Measurements from ENCODE around the gene BBC3. TPM values are rescaled to one million over a fixed set of nuclear protein-coding genes. Genes with fewer than 3 reads are reported as not detected.

BBC3 gene
- total RNA-seq, 1 donor from 2014 or later: 54.6 TPM

GRCh38 chr19:47172666-47173455 is 58.1 kb downstream of the BBC3 start:
- H3K36me3 Mint-ChIP-seq (ENCODE audit: low read depth, unreplicated experiment): peaks cover 33% of the 10 kb centered on the region

More at GRCh38 chr19:47172666-47173455, 58.1 kb downstream of the BBC3 start:
- no peaks in the 10 kb centered on the region for H3K27me3 Mint-ChIP-seq (ENCODE audit: low read depth, unreplicated experiment)
- TF ChIP-seq, protein P1, sequence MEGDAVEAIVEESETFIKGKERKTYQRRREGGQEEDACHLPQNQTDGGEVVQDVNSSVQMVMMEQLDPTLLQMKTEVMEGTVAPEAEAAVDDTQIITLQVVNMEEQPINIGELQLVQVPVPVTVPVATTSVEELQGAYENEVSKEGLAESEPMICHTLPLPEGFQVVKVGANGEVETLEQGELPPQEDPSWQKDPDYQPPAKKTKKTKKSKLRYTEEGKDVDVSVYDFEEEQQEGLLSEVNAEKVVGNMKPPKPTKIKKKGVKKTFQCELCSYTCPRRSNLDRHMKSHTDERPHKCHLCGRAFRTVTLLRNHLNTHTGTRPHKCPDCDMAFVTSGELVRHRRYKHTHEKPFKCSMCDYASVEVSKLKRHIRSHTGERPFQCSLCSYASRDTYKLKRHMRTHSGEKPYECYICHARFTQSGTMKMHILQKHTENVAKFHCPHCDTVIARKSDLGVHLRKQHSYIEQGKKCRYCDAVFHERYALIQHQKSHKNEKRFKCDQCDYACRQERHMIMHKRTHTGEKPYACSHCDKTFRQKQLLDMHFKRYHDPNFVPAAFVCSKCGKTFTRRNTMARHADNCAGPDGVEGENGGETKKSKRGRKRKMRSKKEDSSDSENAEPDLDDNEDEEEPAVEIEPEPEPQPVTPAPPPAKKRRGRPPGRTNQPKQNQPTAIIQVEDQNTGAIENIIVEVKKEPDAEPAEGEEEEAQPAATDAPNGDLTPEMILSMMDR (IDR thresholded peaks at IDR 0.05; ENCODE audit: insufficient read depth, low read depth, low read length): no peak
- TF ChIP-seq EZH2 (IDR thresholded peaks at IDR 0.05; ENCODE audit: insufficient read depth, low read length): no peak
- no peak overlapping the region for H3K4me3 Mint-ChIP-seq (ENCODE audit: unreplicated experiment)
- Histone ChIP-seq H3K4me1 (ENCODE audit: insufficient read depth, low read length) (peaks cover 25% of the 10 kb centered on the region), H3K79me2 (ENCODE audit: insufficient read depth, low read length) (peaks cover 29% of the 10 kb centered on the region), H3K4me3 (ENCODE audit: insufficient read depth, low read depth, low read length) (no peak overlapping the region), H3K4me2 (ENCODE audit: low read length) (no peak overlapping the region), H3K36me3 (ENCODE audit: insufficient read depth, low read length) (peaks cover 37% of the 10 kb centered on the region), H2AFZ (ENCODE audit: low read depth, low read length) (no peak overlapping the region), H3K9me3 (ENCODE audit: insufficient read depth, low read depth, low read length) (no peaks in the 10 kb centered on the region), H4K20me1 (ENCODE audit: insufficient read depth, low read length) (peaks cover 41% of the 10 kb centered on the region), H3K27me3 (ENCODE audit: insufficient read depth, low read length) (no peaks in the 10 kb centered on the region), H3K9ac (ENCODE audit: low read length) (no peak overlapping the region), H3K27ac (ENCODE audit: low read depth, low read length) (no peak overlapping the region)
- peaks cover 12% of the 10 kb centered on the region for H3K4me1 Mint-ChIP-seq (ENCODE audit: low read depth, unreplicated experiment)
- H3K27ac Mint-ChIP-seq (ENCODE audit: unreplicated experiment): no peak overlapping the region
- no peaks in the 10 kb centered on the region for H3K9me3 Mint-ChIP-seq (ENCODE audit: unreplicated experiment)
- DNase-seq (ENCODE audit: low read depth) (no peak), FAIRE-seq (no peak)

Small RNA genes within 50 kb of the gene (microRNA-seq; reads per million reads assigned to microRNA genes)
- gene MIR3190: not detected
- not detected for gene MIR3191

Other genes with a start within 250 kb of the BBC3 start
- 2.5 and 3.6 TPM in 2 replicates for gene NPAS1, start 211.4 kb downstream of the BBC3 start, total RNA-seq
- gene TMEM160, start 182.6 kb downstream of the BBC3 start, total RNA-seq: 36.5 and 39.9 TPM in 2 replicates
- 36.6 and 42.3 TPM in 2 replicates for gene ZC3H4, start 117.4 kb downstream of the BBC3 start, total RNA-seq
- 107 and 133 TPM in 2 replicates for gene SAE1, start 100.4 kb downstream of the BBC3 start, total RNA-seq
- gene CCDC9, start 25.3 kb upstream of the BBC3 start, total RNA-seq: 44.6 and 45.5 TPM in 2 replicates
- gene INAFM1, start 43.7 kb upstream of the BBC3 start, total RNA-seq: 23.6 and 25.7 TPM in 2 replicates
- gene C5AR1, start 78.7 kb upstream of the BBC3 start, total RNA-seq: 4.6 and 5.2 TPM in 2 replicates
- not detected in 2 replicates for gene C5AR2, start 101.0 kb upstream of the BBC3 start, total RNA-seq
- 13.9 and 17.7 TPM in 2 replicates for gene DHX34, start 118.1 kb upstream of the BBC3 start, total RNA-seq
- gene MEIS3, start 188.3 kb upstream of the BBC3 start, total RNA-seq: 71.1 and 93.7 TPM in 2 replicates
- 3.3 and 9.6 TPM in 2 replicates for gene SLC8A2, start 240.7 kb upstream of the BBC3 start, total RNA-seq